Right lobe of liver (tissue), 6 donors: ENCODE results near the gene CDH4. TPM values are rescaled to one million over a fixed set of nuclear protein-coding genes. Genes with fewer than 3 reads are reported as not detected.

Source experiments
- ATAC-seq, 4 donors: fragments of 200-7000 bp; cut with Tn5 transposase; one replicate each; pipeline ENCODE4 v1.9.1; 2020; ENCODE audit warnings: mild to moderate bottlenecking in 4 of 4, moderate library complexity in 4 of 4
- DNase-seq, 3 donors: peaks; one replicate each; pipeline ENCODE4 v3.0.0-alpha.2; 2020
- H3K27ac ChIP-seq, 3 donors: fragments of 200-600 bp; one replicate each; pipeline ENCODE4 v1.8.0; 2022
- H3K27me3 ChIP-seq, 2 donors: fragments of 200-600 bp; one replicate each; pipeline ENCODE4 v1.8.0; 2022
- H3K36me3 ChIP-seq, 4 donors: fragments of 200-600 bp; sonication (generic) in 1 of 4; one replicate each; pipeline versions ENCODE4 v1.5.1 to v1.8.0; 2017 to 2022; ENCODE audit warnings: control low read depth in 1 of 4
- H3K4me1 ChIP-seq, 4 donors: fragments of 200-600 bp; sonication (generic) in 1 of 4; one replicate each; pipeline versions ENCODE4 v1.5.1 to v1.8.0; 2017 to 2022; ENCODE audit warnings: control low read depth in 1 of 4
- H3K4me3 ChIP-seq, 3 donors: fragments of 200-600 bp; one replicate each; pipeline ENCODE4 v1.8.0; 2022
- H3K9me3 ChIP-seq, 4 donors: fragments of 200-600 bp; sonication (generic) in 1 of 4; one replicate each; pipeline versions ENCODE4 v1.5.1 to v1.8.0; 2017 to 2022; ENCODE audit warnings: control low read depth in 1 of 4
- CTCF ChIP-seq, 4 donors: fragments of 200-600 bp in 3 of 4; fragments of 450-650 bp in 1 of 4; IDR thresholded peaks; one replicate each; pipeline versions ENCODE4 v1.5.1 to v1.8.0; 2016 to 2022; ENCODE audit warnings: antibody characterized with exemption in 4 of 4, mild to moderate bottlenecking in 2 of 4
- POLR2A ChIP-seq: fragments of 450-650 bp; IDR thresholded peaks from one replicate; pipeline ENCODE4 v1.6.1; 2017; ENCODE audit warnings: antibody characterized with exemption, mild to moderate bottlenecking
- whole genome bisulfite sequencing: methylation state at CpG from one replicate; pipeline ENCODE4 v1.1.6; 2018; ENCODE audit warnings: low coverage, low lambda C conversion rate; ENCODE audit not compliant: insufficient coverage; ENCODE audit errors: missing lambda C conversion rate; 5-methylcytosine and 5-hydroxymethylcytosine counted together
- intact Hi-C, 2 donors: fragments of 100-400 bp; cut with DNase I; formaldehyde crosslinking; loops; one replicate each; pipeline versions ENCODE4 v1.11.2 to v1.14.1; 2022
- total RNA-seq, 6 experiments: library from RNA; depleted of rRNA in 2 of 6; stranded (reverse); fragments of >200 nt in 2 of 6; fragmentation: NEBNext Ultra II Directional in 3 of 6; extraction: Animal tissue kit (Norgen Biotek cat#: 25700) in 3 of 6; gene quantifications; one replicate each; pipeline versions ENCODE4 v1.1.0 to v1.2.4, GENCODE V29; 2016 to 2023
- donor health status: DM: no; HTN: yes; CAD: no.
- donor health status: DM: no; HTN: no; CAD: no.
- donor health status: DM: no; HTN: no; CAD: no.
- donor health status: DM: no; HTN: yes; CAD: no.
- donor health status: DM: no; HTN: yes; CAD: no.

The CDH4 gene
- total RNA-seq, 6 experiments from 2014 or later, result 0.02 to 0.14 (median 0.09) TPM; not detected in 3

GRCh38 chr20:61879303-61879620, 627.2 kb downstream of the CDH4 start:
- Histone ChIP-seq H3K4me1 (no peaks in the 10 kb centered on the region), H3K27me3 (no peaks in the 10 kb centered on the region), H3K27ac (no peak overlapping the region), H3K4me3 (no peak overlapping the region), H3K9me3 (no peaks in the 10 kb centered on the region), H3K36me3 (no peaks in the 10 kb centered on the region)
- DNase-seq (no peak), ATAC-seq (no peak)
- intact Hi-C loops, result no loop called here
- no peak for TF ChIP-seq POLR2A
- TF ChIP-seq CTCF (IDR thresholded peaks at IDR 0.05), result no peak
- WGBS, result 77% methylated on average over 6 of the region's 10 CpGs

- WGBS, result 74% methylated on average over 13 of the region's 19 CpGs
- DNase-seq, result no peak
Measured at GRCh38 chr20:61879694-61880093, 627.6 kb downstream of the CDH4 start.

DNA sequence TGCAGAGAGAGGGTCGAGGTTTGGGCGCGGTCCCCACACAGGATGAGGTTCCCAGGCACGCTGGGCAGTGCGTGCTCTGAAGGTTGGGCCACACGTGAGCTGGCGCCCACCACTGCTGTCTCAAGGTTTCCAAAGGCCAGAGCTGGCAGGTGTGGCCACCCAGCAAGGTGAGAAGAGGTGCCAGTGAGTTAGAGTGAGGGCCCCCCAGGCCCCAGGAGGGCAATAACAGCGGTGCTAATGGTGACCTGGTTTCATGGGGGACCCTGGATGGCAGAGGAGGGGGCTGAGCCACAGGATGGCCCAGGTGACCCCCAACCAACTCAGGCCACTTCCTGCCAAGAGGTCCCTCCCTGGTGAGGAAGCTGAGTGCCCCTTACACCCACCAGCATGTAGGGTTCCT, 628.6 kb downstream of the CDH4 start:
- H3K4me1 ChIP-seq, result no peaks in the 10 kb centered on the region
- TF ChIP-seq CTCF (IDR thresholded peaks at IDR 0.05) (no peak), POLR2A (no peak)
- no peaks in the 10 kb centered on the region for H3K9me3 ChIP-seq
- H3K27ac ChIP-seq, result no peak overlapping the region
- ATAC-seq, result no peak
- H3K36me3 ChIP-seq, result no peaks in the 10 kb centered on the region
- DNase-seq, result no peak
- intact Hi-C loops, result no loop called here
- no peaks in the 10 kb centered on the region for H3K27me3 ChIP-seq
- no CpG with 5 or more reads among the region's 8 CpGs for WGBS
- no peak overlapping the region for H3K4me3 ChIP-seq

More at GRCh38 chr20:61879694-61880093, 627.6 kb downstream of the CDH4 start:
- Histone ChIP-seq H3K4me3 (no peak overlapping the region), H3K27me3 (no peaks in the 10 kb centered on the region), H3K4me1 (no peaks in the 10 kb centered on the region), H3K9me3 (no peaks in the 10 kb centered on the region), H3K27ac (no peak overlapping the region), H3K36me3 (no peaks in the 10 kb centered on the region)
- intact Hi-C loops, result no loop called here
- TF ChIP-seq CTCF (IDR thresholded peaks at IDR 0.05) (no peak), POLR2A (no peak)
- ATAC-seq, result no peak

DNA sequence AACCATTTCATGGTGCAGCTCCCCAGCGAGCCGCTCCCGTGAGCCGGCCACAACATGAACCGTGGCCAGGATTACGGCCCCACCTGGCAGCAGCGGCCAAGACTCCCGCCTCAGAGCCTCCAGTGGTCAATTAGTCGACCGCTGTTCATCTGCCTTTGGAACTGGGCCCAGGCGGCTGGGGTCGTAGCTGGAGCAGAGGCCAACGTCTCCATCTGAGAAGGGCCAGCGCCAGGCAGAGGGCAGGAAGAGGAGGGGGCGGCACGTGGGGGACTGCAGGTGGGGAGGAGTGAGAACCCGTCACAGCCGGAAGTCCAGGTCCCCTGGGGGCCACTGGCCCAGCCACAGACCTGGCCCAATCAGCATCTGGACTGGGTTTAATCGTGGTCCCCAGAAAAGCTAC, 629.4 kb downstream of the CDH4 start:
- Histone ChIP-seq H3K4me3 (no peak overlapping the region), H3K27ac (no peak overlapping the region), H3K4me1 (no peaks in the 10 kb centered on the region), H3K36me3 (no peaks in the 10 kb centered on the region), H3K27me3 (no peaks in the 10 kb centered on the region), H3K9me3 (no peaks in the 10 kb centered on the region)
- TF ChIP-seq POLR2A (no peak), CTCF (IDR thresholded peaks at IDR 0.05) (no peak)
- DNase-seq (no peak), ATAC-seq (no peak)
- intact Hi-C loops, result no loop called here
- WGBS, result 40% methylated on average over 1 of the region's 19 CpGs

- no peaks in the 10 kb centered on the region for H3K36me3 ChIP-seq
- TF ChIP-seq CTCF (IDR thresholded peaks at IDR 0.05) (no peak), POLR2A (no peak)
- H3K27me3 ChIP-seq, result no peaks in the 10 kb centered on the region
- intact Hi-C loops, result no loop called here
- no peak overlapping the region for H3K4me3 ChIP-seq
- H3K4me1 ChIP-seq, result no peaks in the 10 kb centered on the region
- DNase-seq (no peak), ATAC-seq (no peak)
- H3K9me3 ChIP-seq, result no peaks in the 10 kb centered on the region
- WGBS, result 54% methylated on average over 4 of the region's 13 CpGs
- H3K27ac ChIP-seq, result no peak overlapping the region
Measured at GRCh38 chr20:61881861-61882260, 629.8 kb downstream of the CDH4 start.
